A172 (cell line): ENCODE measurements around the gene CCDC148. TPM values are rescaled to one million over a fixed set of nuclear protein-coding genes. Genes with fewer than 3 reads are reported as not detected.
A peak's percentile ranks its signal among the peaks of the same experiment; 100 is the strongest.

Source experiments
- DNase-seq: peaks from one replicate; pipeline ENCODE4 v3.0.0-alpha.2; 2015; ENCODE audit warnings: low spot score
- total RNA-seq: library from RNA; depleted of rRNA; stranded (reverse); fragments of >200 nt; shearing (Covaris generic); gene quantifications from 2 replicates; pipeline ENCODE4 v1.2.3, GENCODE V29; 2014

CCDC148 gene
- total RNA-seq, 1 experiment from 2014 or later = 0.90 TPM

- no peak for DNase-seq
Observed at GRCh38 chr2:158174495-158174894, 282.1 kb downstream of the CCDC148 start.

GRCh38 chr2:158172719-158173118, 283.8 kb downstream of the CCDC148 start:
- DNase-seq = no peak

- no peak for DNase-seq
Observed at GRCh38 chr2:158154596-158154995, 302.0 kb downstream of the CCDC148 start.

GRCh38 chr2:158153270-158154015, 303.1 kb downstream of the CCDC148 start:
- DNase-seq = no peak

GRCh38 chr2:158144914-158145625, 311.5 kb downstream of the CCDC148 start:
- no peak for DNase-seq

- DNase-seq = no peak
Observed at GRCh38 chr2:158143703-158144360, 312.7 kb downstream of the CCDC148 start.

GRCh38 chr2:158142568-158143332, 313.8 kb downstream of the CCDC148 start:
- DNase-seq = peak; percentile 75

GRCh38 chr2:158142165-158142564, 314.4 kb downstream of the CCDC148 start:
- DNase-seq = no peak

GRCh38 chr2:158140201-158140600, 316.4 kb downstream of the CCDC148 start:
- no peak for DNase-seq

GRCh38 chr2:158138255-158138654, 318.3 kb downstream of the CCDC148 start:
- no peak for DNase-seq

GRCh38 chr2:158135096-158135495, 321.5 kb downstream of the CCDC148 start:
- no peak for DNase-seq

- DNase-seq = no peak
Observed at GRCh38 chr2:158134655-158135054, 321.9 kb downstream of the CCDC148 start.

GRCh38 chr2:158134055-158134454, 322.5 kb downstream of the CCDC148 start:
- DNase-seq = no peak

- no peak for DNase-seq
Observed at GRCh38 chr2:158131919-158132566, 324.5 kb downstream of the CCDC148 start.

- no peak for DNase-seq
Observed at GRCh38 chr2:158131483-158131912, 325.1 kb downstream of the CCDC148 start.

GRCh38 chr2:158130832-158131473, 325.6 kb downstream of the CCDC148 start:
- DNase-seq = no peak

- no peak for DNase-seq
Observed at GRCh38 chr2:158129037-158129436, 327.5 kb downstream of the CCDC148 start.

GRCh38 chr2:158128168-158128973, 328.2 kb downstream of the CCDC148 start:
- DNase-seq = no peak

GRCh38 chr2:158127380-158127804, 329.2 kb downstream of the CCDC148 start:
- DNase-seq = no peak
